Spleen (tissue), 11 donors: ENCODE results near the gene KLC4. TPM values are rescaled to one million over a fixed set of nuclear protein-coding genes. Genes with fewer than 3 reads are reported as not detected.

Experiments
- DNase-seq: peaks from one replicate; pipeline ENCODE4 v3.0.0-alpha.2; 2020
- H3K27ac ChIP-seq, 8 donors: fragments of 200-600 bp; sonication (generic) in 7 of 8; 1 replicate in 4 of 8; 2 replicates in 4 of 8; pipeline versions ENCODE4 v1.5.0 to v1.8.0; 2016 to 2021; ENCODE audit warnings: inconsistent platforms in 4 of 8, mild to moderate bottlenecking in 4 of 8, moderate library complexity in 1 of 8
- H3K27me3 ChIP-seq, 7 donors: fragments of 200-600 bp; sonication (generic) in 6 of 7; replicated peaks in 1 of 7; 1 replicate in 4 of 7; 2 replicates in 3 of 7; pipeline versions ENCODE4 v1.5.0 to v1.8.0; 2016 to 2021; ENCODE audit warnings: inconsistent platforms in 3 of 7, mild to moderate bottlenecking in 1 of 7
- H3K36me3 ChIP-seq, 6 donors: fragments of 200-600 bp; sonication (generic) in 5 of 6; 1 replicate in 4 of 6; 2 replicates in 2 of 6; pipeline versions ENCODE4 v1.5.0 to v1.8.0; 2016 to 2021; ENCODE audit warnings: inconsistent platforms in 2 of 6
- H3K4me1 ChIP-seq, 6 donors: fragments of 200-600 bp; sonication (generic) in 5 of 6; 1 replicate in 3 of 6; 2 replicates in 3 of 6; pipeline versions ENCODE4 v1.5.0 to v1.8.0; 2016 to 2021; ENCODE audit warnings: inconsistent platforms in 3 of 6
- H3K4me3 ChIP-seq, 8 donors: fragments of 200-600 bp; sonication (generic) in 7 of 8; 1 replicate in 4 of 8; 2 replicates in 4 of 8; pipeline versions ENCODE4 v1.5.0 to v1.8.0; 2016 to 2021; ENCODE audit warnings: inconsistent platforms in 4 of 8, mild to moderate bottlenecking in 4 of 8, moderate library complexity in 2 of 8
- H3K9me3 ChIP-seq, 8 donors: fragments of 200-600 bp; sonication (generic) in 7 of 8; 1 replicate in 4 of 8; 2 replicates in 4 of 8; pipeline versions ENCODE4 v1.5.0 to v1.8.0; 2016 to 2021; ENCODE audit warnings: inconsistent platforms in 4 of 8
- POLR2A ChIP-seq, 3 donors: fragments of 450-650 bp; IDR thresholded peaks; one replicate each; pipeline ENCODE4 v1.5.1; 2017; ENCODE audit warnings: antibody characterized with exemption in 3 of 3, mild to moderate bottlenecking in 1 of 3
- POLR2AphosphoS5 ChIP-seq, 3 donors: sonication (generic); formaldehyde crosslinking; IDR thresholded peaks; one replicate each; pipeline ENCODE4 v1.5.1; 2017; ENCODE audit warnings: antibody characterized with exemption in 3 of 3
- WGBS, 5 donors: extraction: QIAGEN DNeasy Blood & Tissue Kit in 3 of 5; methylation state at CpG; one replicate each; pipeline versions ENCODE4 v1.1.5 to v1.1.7; 2013 to 2018; 5-methylcytosine and 5-hydroxymethylcytosine counted together
- intact Hi-C: fragments of 100-400 bp; cut with DNase I; formaldehyde crosslinking; loops from one replicate; pipeline ENCODE4 v1.15.0; 2023; ENCODE audit warnings: low total_unique reads
- polyA plus RNA-seq, 3 donors: library from polyadenylated mRNA; stranded (reverse); fragments of 200-250 nt; gene quantifications; one replicate each; pipeline ENCODE4 v1.2.1, GENCODE V29; 2013
- total RNA-seq, 7 donors: library from RNA; depleted of rRNA in 3 of 7; stranded (reverse); fragments of >200 nt in 3 of 7; fragmentation: NEBNext Ultra II Directional in 4 of 7; extraction: Animal tissue kit (Norgen Biotek cat#: 25700) in 4 of 7; gene quantifications; one replicate each; pipeline versions ENCODE4 v1.1.0 to v1.2.1, GENCODE V29; 2016 to 2021
- TF ChIP-seq, protein P1 (sequence below), 11 experiments: fragments of 200-600 bp in 7 of 11; fragments of 450-650 bp in 4 of 11; sonication (generic) in 4 of 11; IDR thresholded peaks in 8 of 11; conservative IDR thresholded peaks in 3 of 11; 1 replicate in 7 of 11; 2 replicates in 4 of 11; pipeline versions ENCODE4 v1.4.0 to v1.8.0; 2016 to 2021; ENCODE audit warnings: antibody characterized with exemption in 11 of 11, inconsistent platforms in 4 of 11, mild to moderate bottlenecking in 1 of 11
- donor health status: healthy with polysubstance abuse.
- donor health status: DM: no; HTN: no; CAD: no; lungs with moderate emphysema.
- donor health status: DM: no; HTN: no; CAD: no.
- donor health status: Bipolar disorder and iron deficiency.
- donor health status: healthy.
- donor health status: DM: no; HTN: no; CAD: no.
- donor health status: DM: yes; HTN: yes; CAD: no.

KLC4 gene
- total and polyA plus RNA-seq, 10 donors: 13.2 to 27.0 (median 20.8) TPM

GRCh38 chr6:43021270-43022047 lies 38.0 kb upstream of the KLC4 start, which contains the start of gene RRP36:
Gene RRP36, plus strand, starts transcription at chr6:43021623. Its CDS starts 32 bp downstream, at chr6:43021655.
- Histone ChIP-seq H3K27ac (peak within 1 kb of the TSS; percentile 81 to 95 (median 90)), H3K36me3 (peaks cover 0 to 79% (median 47%) of the 10 kb centered on the region in 6 donors), H3K9me3 (no peaks in the 10 kb centered on the region), H3K27me3 (no peaks in the 10 kb centered on the region), H3K4me1 (peaks cover 23 to 63% (median 44%) of the 10 kb centered on the region in 6 donors), H3K4me3 (peak within 1 kb of the TSS; percentile 72 to 99 (median 98))
- TF ChIP-seq POLR2AphosphoS5 (IDR thresholded peaks at IDR 0.05): peak; percentile 86 to 90 (median 88)
- no peak for TF ChIP-seq POLR2A (IDR thresholded peaks at IDR 0.05)
- peak; percentile 96 for DNase-seq
- intact Hi-C loops: no loop called here
- 1 to 2% (median 1%) methylated on average over 12 to 56 of the region's 56 CpGs for WGBS, 5 donors

DNA sequence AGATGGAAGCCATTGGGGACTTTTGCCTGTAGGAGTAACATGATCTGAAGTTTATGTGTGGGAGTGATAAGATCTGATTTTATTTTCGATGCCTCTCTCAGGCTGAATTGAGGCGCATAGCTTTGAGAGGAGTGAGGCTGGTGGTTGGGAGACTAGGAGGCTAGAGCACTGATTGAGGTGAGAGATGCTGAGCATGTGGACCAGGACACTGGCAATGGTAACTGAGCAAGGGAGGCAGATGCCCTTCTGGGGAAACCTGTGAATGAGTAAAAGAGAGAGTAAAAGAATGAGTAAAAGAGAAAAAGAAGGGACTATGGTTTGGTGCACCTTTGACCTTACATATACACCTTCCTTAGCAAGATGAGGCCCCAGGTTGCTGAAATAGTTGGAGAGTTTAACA lies 35.0 kb upstream of the KLC4 start:
- Histone ChIP-seq H3K27ac (no peak overlapping the region), H3K36me3 (peaks cover 0 to 80% (median 51%) of the 10 kb centered on the region in 6 donors), H3K27me3 (no peaks in the 10 kb centered on the region), H3K4me3 (no peak overlapping the region), H3K9me3 (no peaks in the 10 kb centered on the region), H3K4me1 (peaks cover 15 to 44% (median 31%) of the 10 kb centered on the region in 6 donors)
- WGBS, 5 donors: 81 to 97% (median 88%) methylated on average over 2 of the region's 2 CpGs
- intact Hi-C loops: no loop called here
- TF ChIP-seq POLR2A (IDR thresholded peaks at IDR 0.05) (no peak), POLR2AphosphoS5 (IDR thresholded peaks at IDR 0.05) (no peak)
- TF ChIP-seq, protein P1, sequence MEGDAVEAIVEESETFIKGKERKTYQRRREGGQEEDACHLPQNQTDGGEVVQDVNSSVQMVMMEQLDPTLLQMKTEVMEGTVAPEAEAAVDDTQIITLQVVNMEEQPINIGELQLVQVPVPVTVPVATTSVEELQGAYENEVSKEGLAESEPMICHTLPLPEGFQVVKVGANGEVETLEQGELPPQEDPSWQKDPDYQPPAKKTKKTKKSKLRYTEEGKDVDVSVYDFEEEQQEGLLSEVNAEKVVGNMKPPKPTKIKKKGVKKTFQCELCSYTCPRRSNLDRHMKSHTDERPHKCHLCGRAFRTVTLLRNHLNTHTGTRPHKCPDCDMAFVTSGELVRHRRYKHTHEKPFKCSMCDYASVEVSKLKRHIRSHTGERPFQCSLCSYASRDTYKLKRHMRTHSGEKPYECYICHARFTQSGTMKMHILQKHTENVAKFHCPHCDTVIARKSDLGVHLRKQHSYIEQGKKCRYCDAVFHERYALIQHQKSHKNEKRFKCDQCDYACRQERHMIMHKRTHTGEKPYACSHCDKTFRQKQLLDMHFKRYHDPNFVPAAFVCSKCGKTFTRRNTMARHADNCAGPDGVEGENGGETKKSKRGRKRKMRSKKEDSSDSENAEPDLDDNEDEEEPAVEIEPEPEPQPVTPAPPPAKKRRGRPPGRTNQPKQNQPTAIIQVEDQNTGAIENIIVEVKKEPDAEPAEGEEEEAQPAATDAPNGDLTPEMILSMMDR (IDR thresholded peaks at IDR 0.05 in 8 of 11, conservative IDR thresholded peaks at IDR 0.05 in 3 of 11): no peak
- DNase-seq: no peak

- intact Hi-C loops: no loop called here
- Histone ChIP-seq H3K9me3 (no peaks in the 10 kb centered on the region), H3K27me3 (no peaks in the 10 kb centered on the region), H3K27ac (no peak overlapping the region), H3K4me3 (no peak overlapping the region), H3K4me1 (peaks cover 9 to 32% (median 22%) of the 10 kb centered on the region in 6 donors), H3K36me3 (peaks cover 0 to 85% (median 65%) of the 10 kb centered on the region in 6 donors)
- no peak for DNase-seq
- TF ChIP-seq POLR2AphosphoS5 (IDR thresholded peaks at IDR 0.05): no peak
- TF ChIP-seq POLR2A (IDR thresholded peaks at IDR 0.05): no peak
- TF ChIP-seq, protein P1 (IDR thresholded peaks at IDR 0.05 in 8 of 11, conservative IDR thresholded peaks at IDR 0.05 in 3 of 11): no peak
- WGBS, 5 donors: 90 to 97% (median 95%) methylated on average over 5 of the region's 5 CpGs
These were observed 33.1 kb upstream of the KLC4 start for GRCh38 chr6:43026365-43026764.

DNA sequence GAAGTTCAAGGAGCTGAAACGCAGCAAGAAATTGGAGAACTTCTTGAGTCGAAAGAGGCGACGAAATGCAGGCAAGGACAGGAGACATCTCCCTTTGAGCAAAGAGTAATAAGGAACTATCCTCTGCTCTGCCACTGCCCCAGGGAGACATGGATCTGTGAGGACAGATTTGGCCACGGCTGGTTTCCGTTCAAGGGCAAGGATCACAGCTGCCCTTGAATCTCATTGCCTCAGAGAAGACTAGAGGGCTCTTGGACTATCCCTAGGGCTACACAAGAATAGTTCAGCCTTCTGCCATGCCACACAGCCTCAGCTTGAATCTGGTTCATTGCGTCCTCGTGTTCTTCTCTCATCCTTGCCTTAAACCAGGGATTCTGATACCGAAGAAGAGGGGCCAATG lies 30.3 kb upstream of the KLC4 start:
- H3K27me3 ChIP-seq: no peaks in the 10 kb centered on the region
- intact Hi-C loops: no loop called here
- H3K4me3 ChIP-seq: no peak overlapping the region
- H3K9me3 ChIP-seq: no peaks in the 10 kb centered on the region
- WGBS, 5 donors: 88 to 97% (median 93%) methylated on average over 9 of the region's 9 CpGs
- H3K36me3 ChIP-seq: peaks cover 0 to 100% (median 81%) of the 10 kb centered on the region in 6 donors
- DNase-seq: no peak
- peaks cover 0 to 9% (median 3%) of the 10 kb centered on the region in 6 donors for H3K4me1 ChIP-seq
- TF ChIP-seq POLR2AphosphoS5 (IDR thresholded peaks at IDR 0.05) (no peak), POLR2A (IDR thresholded peaks at IDR 0.05) (no peak)
- TF ChIP-seq, protein P1 (IDR thresholded peaks at IDR 0.05 in 8 of 11, conservative IDR thresholded peaks at IDR 0.05 in 3 of 11): no peak
- H3K27ac ChIP-seq: no peak overlapping the region
